HG03521 (cell line): ENCODE measurements around the gene EPN2.

Experiments
- ATAC-seq: cut with Tn5 transposase; IDR thresholded peaks from one replicate; pipeline ENCODE4 v1.9.1; 2021; ENCODE audit warnings: mild to moderate bottlenecking, moderate library complexity; ENCODE audit not compliant: unreplicated experiment

Gene EPN2

GRCh38 chr17:19363114-19363438 lies 125.9 kb downstream of the EPN2 start:
- ATAC-seq, result no peak

DNA sequence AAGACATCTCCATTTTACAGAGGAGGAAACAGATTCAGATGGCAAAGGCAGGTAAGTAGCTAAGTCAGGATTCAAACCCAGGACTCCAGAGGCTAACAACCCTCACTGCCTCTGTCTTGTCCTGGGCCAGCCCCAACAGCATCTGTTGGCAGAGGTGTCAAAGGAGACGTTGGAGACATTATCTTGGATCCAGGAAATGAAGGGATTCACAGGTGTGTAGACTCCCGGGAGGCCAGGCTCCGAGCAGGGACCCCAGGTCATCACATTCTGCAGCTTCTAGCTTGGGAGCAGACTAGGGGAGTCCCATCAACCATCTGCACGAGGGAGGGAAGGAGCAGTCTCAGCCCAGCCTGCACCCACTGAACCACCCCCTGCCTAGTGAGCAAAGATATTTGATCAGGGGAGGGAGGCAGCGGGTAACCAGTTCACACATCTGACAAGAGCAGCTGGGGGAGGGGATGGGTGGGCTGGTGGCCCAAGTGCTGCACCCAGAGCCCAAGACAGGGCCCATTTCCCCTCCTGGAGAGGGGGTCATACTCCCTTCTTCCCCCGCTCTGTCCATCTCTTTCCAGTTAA lies 126.4 kb downstream of the EPN2 start:
- ATAC-seq, result no peak

DNA sequence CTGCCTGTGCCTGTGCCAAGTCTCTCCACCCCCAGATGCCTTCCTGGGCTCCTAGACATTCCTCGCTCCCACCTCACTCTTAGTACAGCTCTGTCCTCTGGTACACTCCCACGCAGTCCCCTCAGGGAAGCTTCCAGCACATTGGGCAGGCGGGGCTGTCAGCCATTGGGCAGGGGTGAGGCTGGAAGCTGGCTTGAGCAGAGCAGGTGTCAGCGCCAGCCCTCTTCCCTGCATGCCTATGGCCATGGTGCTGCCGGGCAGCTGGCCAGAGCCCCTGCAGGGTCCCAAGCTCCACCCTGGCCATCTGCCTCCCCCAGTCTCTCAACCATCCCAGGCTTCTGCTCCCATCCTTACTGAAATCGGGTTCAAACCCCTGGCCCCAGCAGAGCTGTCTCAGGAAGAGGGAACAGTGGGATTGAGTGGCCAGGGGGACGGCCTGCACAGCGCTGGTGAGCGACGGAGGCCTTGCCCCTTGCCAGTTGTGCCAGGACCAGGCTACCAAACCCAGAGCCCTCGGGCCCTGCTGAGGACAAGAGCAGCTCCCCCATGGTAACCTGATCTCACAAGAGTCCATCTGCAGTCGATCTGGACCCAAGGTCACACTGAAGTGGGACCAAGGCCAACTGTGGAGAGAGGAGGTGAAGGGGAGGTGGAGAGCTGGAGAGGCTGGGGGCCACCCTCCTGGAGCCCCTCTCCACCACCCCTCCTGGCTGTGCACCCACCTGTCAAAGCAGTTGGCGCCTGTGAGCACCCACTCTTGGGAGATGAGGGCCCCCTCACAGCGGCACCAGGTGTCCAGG lies 127.7 kb downstream of the EPN2 start:
- ATAC-seq, result no peak

DNA sequence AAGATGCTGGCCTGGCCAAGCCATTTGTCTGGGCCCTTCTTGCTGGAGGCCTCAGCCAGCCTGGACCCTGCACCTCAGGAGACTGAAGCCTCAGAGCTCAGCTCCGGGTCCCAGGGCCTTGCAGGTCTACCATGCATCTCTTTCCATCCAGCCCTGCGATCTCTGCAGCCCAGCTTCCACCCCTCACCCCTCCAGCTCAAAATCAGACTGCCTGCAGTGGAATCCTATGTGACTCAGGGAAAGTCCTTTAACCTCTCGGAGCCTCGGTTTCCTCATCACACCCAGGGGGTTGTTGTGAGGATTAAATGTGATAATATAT lies 128.3 kb downstream of the EPN2 start:
- ATAC-seq, result no peak

- ATAC-seq, result no peak
These were observed 128.9 kb downstream of the EPN2 start for GRCh38 chr17:19365833-19366636.

DNA sequence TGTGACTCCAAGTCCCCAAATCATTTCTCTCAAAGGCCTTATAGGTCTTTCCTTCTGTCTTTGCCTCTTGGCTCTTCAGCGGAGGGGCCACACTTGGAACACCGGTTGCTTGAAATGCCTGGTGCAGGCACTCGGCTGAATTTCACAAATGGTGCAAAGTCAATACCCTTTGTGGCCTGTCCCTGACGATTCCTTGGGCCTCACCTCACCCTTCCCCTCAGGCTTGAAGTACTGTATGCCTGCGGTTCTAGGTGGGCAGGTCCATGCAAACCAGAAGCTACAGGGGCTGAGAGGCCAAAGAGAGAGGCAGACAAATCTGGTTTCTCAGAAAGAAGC lies 129.4 kb downstream of the EPN2 start:
- no peak for ATAC-seq

GRCh38 chr17:19368229-19368628 lies 131.1 kb downstream of the EPN2 start:
- ATAC-seq, result no peak

- ATAC-seq, result no peak
These were observed 132.1 kb downstream of the EPN2 start for GRCh38 chr17:19369107-19369778.

- ATAC-seq, result no peak
These were observed 132.8 kb downstream of the EPN2 start for GRCh38 chr17:19369846-19370492.

- peak; percentile 61 for ATAC-seq
These were observed 133.4 kb downstream of the EPN2 start for GRCh38 chr17:19370493-19370960.

DNA sequence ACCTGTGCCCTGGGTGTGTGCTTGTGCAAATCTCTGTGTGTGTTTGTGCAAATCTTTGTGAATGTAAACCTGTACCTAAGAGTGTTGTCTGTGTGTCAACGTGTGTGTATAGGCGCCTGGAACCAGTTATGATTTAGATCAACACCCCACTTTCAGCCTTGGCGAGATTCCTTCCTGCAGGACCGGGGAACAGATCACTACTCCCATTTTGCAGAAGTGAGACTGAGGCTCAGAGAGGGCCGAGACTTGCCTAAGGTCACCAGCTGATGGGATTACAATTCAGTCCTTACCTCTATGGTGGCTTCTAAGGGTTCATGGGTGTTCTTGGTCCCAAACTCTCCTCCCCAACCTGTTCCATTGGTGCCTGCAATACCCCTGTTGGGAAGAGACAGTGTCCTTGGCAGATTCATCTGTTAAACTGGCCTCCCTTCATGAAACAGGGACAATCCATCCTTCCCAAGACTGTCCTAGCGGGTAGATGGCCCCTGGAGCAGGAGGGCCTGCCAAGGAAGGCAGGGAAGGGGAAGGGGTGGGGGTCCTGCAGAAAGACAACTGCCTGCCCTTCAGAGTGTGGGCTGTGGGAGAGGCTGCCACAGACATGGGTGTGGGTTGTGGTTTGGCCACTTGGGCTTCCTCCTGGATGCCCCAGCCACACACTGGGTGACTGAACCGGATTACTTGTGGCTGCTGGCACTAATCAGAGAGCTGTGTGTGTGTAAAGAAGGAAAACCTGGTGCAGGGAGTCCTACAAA lies 134.3 kb downstream of the EPN2 start:
- no peak for ATAC-seq

DNA sequence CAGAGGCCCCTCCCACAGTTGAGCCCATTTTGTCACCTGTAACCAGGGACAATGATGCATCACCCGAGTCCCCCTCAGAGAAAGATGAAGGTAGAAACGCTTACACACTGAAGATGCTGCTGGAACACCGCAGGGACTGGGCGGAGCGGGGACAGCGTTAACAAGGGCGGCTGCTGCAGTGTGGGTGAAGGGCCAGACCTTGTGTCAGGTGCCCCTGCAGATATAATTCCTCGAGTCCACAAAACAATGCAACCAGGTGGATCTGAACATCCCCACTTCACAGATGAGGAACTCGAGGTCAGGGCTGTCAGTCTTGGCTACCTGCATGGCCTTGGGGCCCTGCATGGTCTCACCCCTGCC lies 134.8 kb downstream of the EPN2 start:
- no peak for ATAC-seq

DNA sequence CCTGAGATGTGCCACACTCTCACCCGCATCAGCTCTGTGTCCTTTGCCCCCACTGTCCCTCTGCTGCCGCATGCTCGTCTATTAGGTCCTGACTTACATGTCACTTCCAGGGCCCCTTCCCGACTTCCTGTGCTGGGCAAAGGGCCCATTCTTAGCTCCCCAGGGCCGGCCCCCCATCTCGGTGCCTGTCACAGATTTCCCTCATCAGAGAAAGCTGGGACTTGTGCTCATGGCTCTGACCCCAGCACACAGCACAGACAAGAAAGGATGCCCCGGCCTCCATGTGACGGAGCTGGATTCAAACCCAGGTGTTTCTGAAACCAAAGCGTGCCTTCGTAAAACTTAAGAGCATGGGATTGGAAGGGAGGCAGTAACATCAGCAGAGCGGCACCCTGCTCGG lies 135.3 kb downstream of the EPN2 start:
- no peak for ATAC-seq

GRCh38 chr17:19372866-19373504 lies 135.8 kb downstream of the EPN2 start:
- ATAC-seq, result no peak

DNA sequence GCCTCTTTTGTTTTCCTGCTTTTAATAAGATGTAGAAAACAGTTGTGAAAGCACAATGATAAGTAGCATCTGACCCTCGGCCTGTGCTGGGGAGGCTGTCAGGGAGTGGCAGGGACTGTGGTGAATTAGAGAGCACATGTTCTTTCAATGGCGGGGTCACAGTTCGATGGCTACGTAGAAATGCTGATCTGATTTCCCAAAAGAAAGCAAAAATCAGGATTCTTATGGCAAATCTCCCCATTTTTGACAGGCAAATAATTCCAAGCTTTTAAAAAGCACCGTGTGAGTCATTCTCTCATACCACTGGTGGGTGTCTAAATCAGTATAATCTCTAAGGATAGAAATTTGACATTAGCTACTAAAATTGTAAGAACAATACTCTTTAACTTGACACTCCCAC lies 137.0 kb downstream of the EPN2 start:
- no peak for ATAC-seq

- ATAC-seq, result no peak
These were observed 138.6 kb downstream of the EPN2 start for GRCh38 chr17:19375732-19376131.

GRCh38 chr17:19376811-19377210 lies 139.6 kb downstream of the EPN2 start:
- ATAC-seq, result no peak

DNA sequence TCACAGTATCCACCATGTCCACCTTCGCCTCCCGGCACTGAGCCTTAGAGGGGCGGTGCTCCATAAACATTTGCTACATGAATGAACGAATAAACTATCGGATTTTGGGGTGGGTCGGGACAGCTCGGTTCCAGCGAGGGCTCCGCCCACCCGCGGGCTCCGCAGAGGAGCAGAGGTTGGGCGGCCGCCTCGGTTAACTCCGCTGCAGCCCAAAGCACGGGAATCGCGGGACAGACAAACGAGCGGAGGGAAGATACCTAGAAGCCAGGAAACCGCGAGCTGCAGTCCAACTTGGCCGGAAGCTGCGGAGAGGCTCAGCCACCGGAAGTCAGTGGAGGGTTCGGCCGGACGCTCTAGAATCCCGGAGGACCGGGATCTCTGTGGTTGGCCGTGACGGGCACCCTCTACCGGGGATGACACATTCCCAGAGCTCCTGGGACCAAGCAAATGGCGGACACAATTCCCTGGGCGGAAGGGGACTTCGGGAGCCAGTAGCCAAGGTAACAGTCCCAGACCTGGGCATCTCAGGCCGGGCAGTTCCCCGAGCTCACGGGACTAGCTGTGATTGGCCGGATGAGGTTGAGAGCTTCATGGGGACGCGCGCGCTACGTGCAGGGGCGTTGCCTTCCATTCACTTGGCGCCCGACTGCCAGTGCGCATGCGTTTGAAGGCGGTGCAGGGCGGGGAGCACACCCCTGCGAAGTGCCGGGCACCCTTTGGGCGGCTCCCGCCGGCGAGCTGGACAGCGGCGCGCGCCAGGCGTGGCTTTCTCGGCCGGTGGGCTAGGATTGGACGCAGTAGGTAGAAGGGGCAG lies 140.6 kb downstream of the EPN2 start:
- peak; percentile 89 for ATAC-seq
